Measurements from ENCODE around the gene OSBP.

The OSBP gene

GRCh38 chr11:59615120-59615636, 396 bp downstream of the OSBP start:
- no peak for TF ChIP-seq CTCF (IDR thresholded peaks at IDR 0.05; ENCODE audit: low read depth, low read length)
- peak overlapping the region; percentile 99 for H3K4me3 ChIP-seq (ENCODE audit: low read depth, low read length)

GRCh38 chr11:59614277-59615119, 1.1 kb downstream of the OSBP start:
- H3K4me3 ChIP-seq (ENCODE audit: low read depth, low read length) = peak overlapping the region; percentile 99

GRCh38 chr11:59611570-59612565, 3.7 kb downstream of the OSBP start:
- TF ChIP-seq CTCF (IDR thresholded peaks at IDR 0.05; ENCODE audit: low read depth, low read length) = no peak
- no peak overlapping the region for H3K4me3 ChIP-seq (ENCODE audit: low read depth, low read length)

More at GRCh38 chr11:59614277-59615119, 1.1 kb downstream of the OSBP start:
- no peak for TF ChIP-seq CTCF (IDR thresholded peaks at IDR 0.05; ENCODE audit: low read depth, low read length)

- no peak for TF ChIP-seq CTCF (IDR thresholded peaks at IDR 0.05; ENCODE audit: low read depth, low read length)
- no peak overlapping the region for H3K4me3 ChIP-seq (ENCODE audit: low read depth, low read length)
These were observed 5.3 kb downstream of the OSBP start for GRCh38 chr11:59610289-59610688.

GRCh38 chr11:59607703-59608454, 7.7 kb downstream of the OSBP start:
- no peak overlapping the region for H3K4me3 ChIP-seq (ENCODE audit: low read depth, low read length)
- TF ChIP-seq CTCF (IDR thresholded peaks at IDR 0.05; ENCODE audit: low read depth, low read length) = no peak

GRCh38 chr11:59602432-59602831, 13.1 kb downstream of the OSBP start:
- TF ChIP-seq CTCF (IDR thresholded peaks at IDR 0.05; ENCODE audit: low read depth, low read length) = no peak
- no peak overlapping the region for H3K4me3 ChIP-seq (ENCODE audit: low read depth, low read length)
